Kidney (tissue), 14 donors: ENCODE data around the gene SMIM43. TPM values are rescaled to one million over a fixed set of nuclear protein-coding genes. Genes with fewer than 3 reads are reported as not detected.

ENCODE experiments used
- DNase-seq, 5 donors: peaks; one replicate each; pipeline ENCODE4 v3.0.0-alpha.2; 2013 to 2020
- FAIRE-seq: peaks from 2 replicates; lab custom pipeline; 2012; peaks lifted over from hg19 to GRCh38; lab: Jason Lieb, UNC
- H3K27ac ChIP-seq, 2 donors: one replicate each; pipeline ENCODE4 v1.7.0; 2013; ENCODE audit warnings: low read depth in 2 of 2, low read length in 2 of 2, inconsistent platforms in 1 of 2
- H3K27me3 ChIP-seq: one replicate; pipeline ENCODE4 v1.7.1; 2013; ENCODE audit warnings: low read length, inconsistent platforms; ENCODE audit not compliant: control insufficient read depth, insufficient read depth
- H3K36me3 ChIP-seq, 3 donors: one replicate each; pipeline versions ENCODE4 v1.7.0 to v1.7.1; 2013; ENCODE audit warnings: low read length in 3 of 3, control low read depth in 1 of 3, inconsistent platforms in 1 of 3; ENCODE audit not compliant: insufficient read depth in 3 of 3, control insufficient read depth in 2 of 3
- H3K4me1 ChIP-seq, 3 donors: one replicate each; pipeline versions ENCODE4 v1.7.0 to v1.7.1; 2013; ENCODE audit warnings: low read length in 3 of 3, inconsistent platforms in 1 of 3, low read depth in 1 of 3; ENCODE audit not compliant: control insufficient read depth in 2 of 3, insufficient read depth in 2 of 3
- H3K4me3 ChIP-seq, 3 donors: one replicate each; pipeline versions ENCODE4 v1.7.0 to v1.8.1; 2013; ENCODE audit warnings: low read length in 3 of 3, control low read depth in 1 of 3, inconsistent platforms in 1 of 3
- H3K9ac ChIP-seq, 3 donors: one replicate each; pipeline versions ENCODE4 v1.7.0 to v1.7.1; 2013; ENCODE audit warnings: low read length in 3 of 3, control low read depth in 1 of 3, inconsistent platforms in 1 of 3
- H3K9me3 ChIP-seq, 3 donors: one replicate each; pipeline versions ENCODE4 v1.7.0 to v1.7.1; 2013; ENCODE audit warnings: low read length in 3 of 3, control low read depth in 1 of 3, inconsistent platforms in 1 of 3; ENCODE audit not compliant: control insufficient read depth in 2 of 3, insufficient read depth in 1 of 3
- intact Hi-C: fragments of 100-400 bp; cut with DNase I; formaldehyde crosslinking; loops from one replicate; pipeline ENCODE4 v1.11.1; 2022
- polyA plus RNA-seq: library from polyadenylated mRNA; stranded (reverse); fragments of 350-450 nt; fragmentation: Illumina TruSeq; extraction: RNeasy Lipid Tissue Mini Kit (QIAGEN cat#74804); gene quantifications from one replicate; pipeline ENCODE4 v1.2.3, GENCODE V29; 2014; ENCODE audit warnings: low read depth, low replicate concordance; ENCODE audit not compliant: insufficient read depth
- total RNA-seq: library from RNA; stranded (reverse); fragmentation: NEBNext Ultra II Directional; extraction: Animal tissue kit (Norgen Biotek cat#: 25700); gene quantifications from one replicate; pipeline ENCODE4 v1.2.1, GENCODE V29; 2021
- TF ChIP-seq, protein P1 (sequence below): IDR thresholded peaks from 3 replicates; pipeline ENCODE4 v1.5.1; 2012; ENCODE audit warnings: mild to moderate bottlenecking, moderate library complexity, borderline replicate concordance; ENCODE audit not compliant: insufficient read depth; ENCODE audit errors: extremely low read depth
- donor health status: control.
- donor health status: control.
- donor health status: control.
- donor health status: control.
- donor health status: control.
- donor health status: DM: yes; HTN: yes; CAD: no.
- donor health status: Normal renal cell carcinoma (clear cell type).

The SMIM43 gene
- total and polyA plus RNA-seq, 2 donors from 2014 or later = not detected

DNA sequence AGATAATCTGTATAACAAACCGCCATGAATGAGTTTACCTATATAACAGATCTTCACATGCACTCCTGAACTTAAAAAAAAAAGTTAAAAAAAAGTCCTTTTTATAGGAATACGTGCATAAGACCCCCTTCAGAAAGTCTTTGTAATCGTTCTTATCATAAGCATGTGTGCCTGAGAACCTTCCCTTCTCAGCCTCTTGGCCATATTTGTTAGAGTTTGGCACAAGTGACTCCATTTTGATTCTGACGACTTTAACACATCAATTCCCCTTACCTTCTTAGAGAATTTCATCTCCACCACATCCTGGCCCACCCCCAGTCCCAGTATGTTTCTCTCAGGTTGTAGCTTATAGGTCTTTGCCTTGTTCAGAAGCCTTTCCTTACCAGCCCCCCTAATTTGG is 52.2 kb downstream of the SMIM43 start:
- no peaks in the 10 kb centered on the region for H3K27me3 ChIP-seq
- no peak overlapping the region for H3K27ac ChIP-seq
- FAIRE-seq (no peak), DNase-seq (no peak)
- H3K4me1 ChIP-seq = peaks cover 0 to 3% (median 0%) of the 10 kb centered on the region in 3 donors
- H3K4me3 ChIP-seq = no peak overlapping the region
- TF ChIP-seq, protein P1, sequence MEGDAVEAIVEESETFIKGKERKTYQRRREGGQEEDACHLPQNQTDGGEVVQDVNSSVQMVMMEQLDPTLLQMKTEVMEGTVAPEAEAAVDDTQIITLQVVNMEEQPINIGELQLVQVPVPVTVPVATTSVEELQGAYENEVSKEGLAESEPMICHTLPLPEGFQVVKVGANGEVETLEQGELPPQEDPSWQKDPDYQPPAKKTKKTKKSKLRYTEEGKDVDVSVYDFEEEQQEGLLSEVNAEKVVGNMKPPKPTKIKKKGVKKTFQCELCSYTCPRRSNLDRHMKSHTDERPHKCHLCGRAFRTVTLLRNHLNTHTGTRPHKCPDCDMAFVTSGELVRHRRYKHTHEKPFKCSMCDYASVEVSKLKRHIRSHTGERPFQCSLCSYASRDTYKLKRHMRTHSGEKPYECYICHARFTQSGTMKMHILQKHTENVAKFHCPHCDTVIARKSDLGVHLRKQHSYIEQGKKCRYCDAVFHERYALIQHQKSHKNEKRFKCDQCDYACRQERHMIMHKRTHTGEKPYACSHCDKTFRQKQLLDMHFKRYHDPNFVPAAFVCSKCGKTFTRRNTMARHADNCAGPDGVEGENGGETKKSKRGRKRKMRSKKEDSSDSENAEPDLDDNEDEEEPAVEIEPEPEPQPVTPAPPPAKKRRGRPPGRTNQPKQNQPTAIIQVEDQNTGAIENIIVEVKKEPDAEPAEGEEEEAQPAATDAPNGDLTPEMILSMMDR = no peak
- H3K9ac ChIP-seq = no peak overlapping the region
- no peaks in the 10 kb centered on the region for H3K36me3 ChIP-seq
- intact Hi-C loops = no loop called here
- no peaks in the 10 kb centered on the region for H3K9me3 ChIP-seq

DNA sequence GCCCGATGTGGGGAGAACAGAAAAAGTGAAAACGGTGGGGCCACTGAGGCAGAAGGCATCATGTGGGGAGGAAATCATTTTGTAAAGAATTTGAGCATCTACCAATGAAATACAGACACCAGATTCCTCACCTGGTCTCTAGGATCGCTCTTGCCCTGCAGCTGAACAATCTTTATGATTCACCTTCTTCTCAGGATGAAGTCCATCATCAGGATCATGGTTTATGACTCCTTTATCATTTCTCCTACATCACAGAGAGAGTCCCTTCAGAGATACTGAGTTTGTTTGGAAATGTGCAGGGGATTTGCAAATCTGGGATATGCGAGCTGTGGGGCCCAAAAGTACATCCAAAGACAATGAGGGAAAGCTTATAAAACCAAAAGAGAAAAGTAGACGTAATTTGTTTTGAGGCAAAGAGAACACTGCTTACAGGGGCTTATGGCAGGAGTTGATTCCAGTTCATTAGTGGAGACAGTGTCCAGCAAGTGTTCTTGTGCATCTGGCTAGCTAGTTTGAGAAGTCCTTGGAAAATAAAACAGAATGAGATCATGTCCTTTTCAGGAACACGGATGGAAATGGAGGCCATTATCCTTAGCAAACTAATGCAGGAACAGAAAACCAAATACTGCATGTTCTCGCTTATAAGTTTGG is 52.8 kb downstream of the SMIM43 start:
- intact Hi-C loops = no loop called here
- peaks cover 0 to 3% (median 0%) of the 10 kb centered on the region in 3 donors for H3K4me1 ChIP-seq
- DNase-seq (no peak), FAIRE-seq (no peak)
- H3K9ac ChIP-seq = no peak overlapping the region
- H3K9me3 ChIP-seq = no peaks in the 10 kb centered on the region
- TF ChIP-seq, protein P1 = no peak
- H3K36me3 ChIP-seq = no peaks in the 10 kb centered on the region
- peak overlapping the region in 1 of 3 donors; percentile 30 for H3K4me3 ChIP-seq
- H3K27ac ChIP-seq = no peak overlapping the region
- H3K27me3 ChIP-seq = no peaks in the 10 kb centered on the region

DNA sequence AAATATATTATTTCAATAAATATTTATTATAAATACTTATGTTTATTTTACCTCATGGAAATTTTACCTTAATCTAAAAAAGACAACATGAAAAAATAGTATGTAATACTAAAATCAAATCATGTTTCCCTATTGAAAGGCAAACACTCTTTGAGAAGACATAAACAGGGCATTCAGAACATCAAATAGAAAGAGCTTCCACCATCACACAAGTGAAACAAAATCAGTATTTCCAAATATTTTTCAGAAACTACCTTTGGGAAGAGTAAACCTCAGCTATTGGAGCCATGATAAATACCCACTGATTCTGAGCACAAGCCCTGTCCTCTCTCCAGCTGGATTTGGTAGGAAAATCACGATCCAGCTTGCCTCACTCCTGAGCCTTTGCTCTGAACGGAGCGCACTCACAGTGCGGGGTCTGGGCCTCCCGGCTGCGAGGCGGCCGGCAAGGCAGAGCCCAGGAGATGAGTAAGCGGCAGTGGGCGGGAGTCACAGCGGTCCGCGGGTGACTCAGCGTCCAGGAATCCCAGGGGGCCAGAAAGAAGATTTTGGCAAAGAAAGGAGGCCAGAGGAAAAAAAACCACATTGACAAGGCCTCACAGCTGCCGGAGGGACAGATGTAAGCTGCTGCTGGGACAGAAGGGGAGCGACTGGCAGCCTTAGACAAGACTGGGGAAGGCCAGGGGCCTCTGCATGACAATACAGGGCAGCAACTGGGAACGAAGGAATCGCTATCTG is 53.5 kb downstream of the SMIM43 start:
- H3K27ac ChIP-seq = no peak overlapping the region
- FAIRE-seq (no peak), DNase-seq (peak; percentile 56 to 96 (median 84))
- no peaks in the 10 kb centered on the region for H3K36me3 ChIP-seq
- H3K9me3 ChIP-seq = no peaks in the 10 kb centered on the region
- peaks cover 0 to 3% (median 0%) of the 10 kb centered on the region in 3 donors for H3K4me1 ChIP-seq
- TF ChIP-seq, protein P1 = no peak
- H3K27me3 ChIP-seq = no peaks in the 10 kb centered on the region
- peak overlapping the region in 1 of 3 donors; percentile 49 for H3K9ac ChIP-seq
- intact Hi-C loops = no loop called here
- peak overlapping the region in 1 of 3 donors; percentile 30 for H3K4me3 ChIP-seq
